ENCODE data around the gene NT5C3B.
"Not testable (repeated sequence)": the region's sequence is repeated elsewhere in the genome, so short reads cannot be mapped to it uniquely, and the experiment has no call there.

Gene NT5C3B

GRCh38 chr17:41835800-41836549 is at the start of gene NT5C3B:
Gene NT5C3B (minus strand): TSS chr17:41836232. CDS start chr17:41836193, 39 bp downstream.
- DNase-seq, result peak; percentile 77

DNA sequence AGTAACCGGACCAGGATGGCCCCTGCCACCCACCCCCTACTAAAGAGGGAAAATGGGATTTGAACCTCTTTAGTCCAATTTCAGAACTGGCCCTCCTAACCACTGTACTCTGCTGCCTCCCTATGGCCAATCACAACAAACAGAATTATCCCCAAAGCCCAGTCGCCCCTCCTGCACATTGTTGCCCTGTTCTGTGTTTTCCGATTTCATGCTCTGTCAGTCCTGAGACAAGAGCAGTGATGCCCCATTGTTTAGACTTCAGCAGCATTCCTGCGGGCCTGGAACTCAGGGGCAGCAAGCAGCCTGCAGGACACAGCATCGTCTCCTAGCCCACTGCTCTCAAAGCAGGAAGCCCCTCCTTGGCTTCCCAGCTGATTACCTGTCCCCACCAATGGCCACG is 49.7 kb upstream of the NT5C3B start:
- no peak for DNase-seq

- DNase-seq, result no peak
Measured at GRCh38 chr17:41882756-41883155, 46.7 kb upstream of the NT5C3B start.

DNA sequence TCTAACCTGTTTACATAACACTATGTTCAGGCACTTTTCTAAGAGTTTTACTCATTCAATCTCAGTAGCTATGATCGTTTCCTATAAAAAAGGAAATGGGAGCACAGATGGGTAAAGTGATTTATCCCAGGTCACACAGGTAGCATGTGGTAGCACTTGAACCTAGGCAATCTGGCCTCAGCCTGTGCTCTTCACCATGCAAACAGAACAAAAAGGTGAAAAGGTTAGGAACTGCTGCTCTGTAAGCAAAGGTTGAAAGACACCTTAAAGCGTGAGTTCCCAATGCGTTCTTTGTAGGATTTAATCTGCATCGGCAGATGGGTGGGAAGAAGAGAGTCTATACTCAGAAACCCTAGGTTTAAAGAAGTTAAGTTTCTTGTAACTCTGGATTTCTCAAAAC is 44.1 kb upstream of the NT5C3B start:
- no peak for DNase-seq

DNA sequence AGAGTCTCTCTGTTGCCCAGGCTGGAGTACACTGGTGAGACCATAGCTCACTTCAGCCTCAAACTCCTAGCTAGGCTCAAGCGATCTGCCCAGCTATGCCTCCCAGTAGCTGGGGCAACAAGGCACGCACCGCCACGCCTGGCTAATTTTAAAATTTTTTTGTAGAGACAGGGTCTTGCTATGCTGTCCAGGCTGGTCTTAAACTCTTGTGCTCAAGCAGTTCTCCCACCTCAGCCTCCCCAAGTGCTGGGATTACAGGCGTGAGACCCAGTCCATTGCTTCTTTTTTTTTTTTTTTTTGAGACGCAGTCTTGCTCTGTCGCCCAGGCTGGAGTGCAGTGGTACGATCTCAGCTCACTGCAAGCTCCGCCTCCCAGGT is 38.2 kb upstream of the NT5C3B start:
- DNase-seq, result not testable (repeated sequence)

GRCh38 chr17:41873559-41874292 is 37.7 kb upstream of the NT5C3B start:
- no peak for DNase-seq

GRCh38 chr17:41871789-41872188 is 35.8 kb upstream of the NT5C3B start:
- no peak for DNase-seq

DNA sequence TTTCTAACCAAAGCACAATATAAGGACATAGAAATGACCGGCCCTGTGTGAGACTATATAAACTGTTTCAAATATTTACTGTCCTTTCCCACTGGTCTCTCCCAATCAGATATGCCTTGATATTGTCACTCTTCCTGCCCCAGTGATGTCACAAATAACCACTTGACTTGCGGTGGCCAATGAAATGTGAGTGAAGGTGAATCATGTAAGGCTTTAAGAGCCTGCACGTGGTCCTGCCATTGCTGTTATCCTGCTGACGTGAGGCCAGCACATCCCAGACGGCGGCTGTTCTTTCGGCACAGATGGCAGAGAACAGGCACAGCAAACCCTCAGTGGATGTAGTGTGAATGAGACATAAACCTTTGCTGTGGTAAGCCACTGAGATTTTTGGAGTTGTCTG is 34.6 kb upstream of the NT5C3B start:
- DNase-seq, result no peak

DNA sequence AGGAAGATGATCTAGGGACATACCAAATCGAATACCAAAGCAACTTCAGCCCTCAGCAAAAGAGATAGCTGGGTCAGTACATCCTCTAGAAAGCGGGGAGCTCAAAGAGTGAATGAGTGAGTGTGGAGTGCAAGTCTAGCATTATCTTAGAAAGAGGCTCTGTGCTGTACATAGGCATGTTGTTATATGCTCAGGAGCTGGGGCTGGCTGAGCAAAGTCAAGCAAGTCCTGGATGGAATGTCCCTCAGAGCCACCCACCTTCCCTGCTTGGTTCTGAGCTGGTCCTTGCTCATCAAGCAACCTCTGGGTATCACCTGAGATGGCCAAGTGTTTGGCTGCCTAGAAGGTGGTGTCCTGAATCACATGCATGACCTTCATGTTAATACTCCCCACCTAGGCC is 34.1 kb upstream of the NT5C3B start:
- DNase-seq, result no peak

DNA sequence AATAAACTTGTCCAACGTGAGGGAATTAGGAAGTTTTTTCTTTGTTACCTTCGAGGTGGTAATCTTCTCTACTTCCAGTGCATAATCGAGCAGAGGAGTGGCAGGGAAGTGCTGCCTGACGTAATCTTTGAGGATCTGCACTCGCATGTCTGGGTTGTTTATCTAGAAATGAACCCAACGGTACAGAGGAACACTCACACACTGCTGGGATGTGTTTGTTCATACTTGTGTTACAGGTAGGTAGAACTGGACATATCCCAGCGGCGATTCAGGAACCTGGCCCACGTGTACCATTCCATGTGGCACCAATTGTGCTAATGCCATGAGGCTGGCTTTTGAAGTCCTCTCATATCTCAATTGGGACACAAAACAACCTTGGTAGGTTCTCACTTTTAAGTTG is 33.4 kb upstream of the NT5C3B start:
- DNase-seq, result no peak

DNA sequence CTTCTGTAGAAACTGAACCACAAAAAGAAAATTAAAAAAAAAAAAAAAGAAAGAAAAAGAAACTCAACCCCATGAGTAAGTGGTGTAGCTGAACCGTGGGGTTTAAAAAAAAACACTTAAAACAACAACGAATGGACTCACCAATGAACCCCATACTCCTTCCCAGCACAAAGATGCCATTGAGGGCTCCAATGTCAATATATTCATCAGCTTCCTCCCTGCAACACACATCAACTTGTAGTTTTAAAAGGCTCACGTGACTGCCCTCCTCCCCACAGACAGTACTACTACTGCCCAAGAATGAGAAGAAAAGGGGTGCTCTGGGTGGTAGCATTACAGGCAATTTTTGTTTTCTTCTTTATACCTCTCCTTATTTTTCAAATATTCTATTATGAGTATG is 32.5 kb upstream of the NT5C3B start:
- no peak for DNase-seq

- no peak for DNase-seq
Measured at GRCh38 chr17:41865596-41865893, 29.5 kb upstream of the NT5C3B start.

- peak; percentile 92 for DNase-seq
Measured at GRCh38 chr17:41864836-41865595, 29.0 kb upstream of the NT5C3B start, which contains the start of gene KLHL11. Gene KLHL11 (minus strand): TSS chr17:41865423. CDS start chr17:41865370, 53 bp downstream.

- no peak for DNase-seq
Measured at GRCh38 chr17:41864498-41864835, 28.4 kb upstream of the NT5C3B start.

GRCh38 chr17:41863074-41863848 is 27.2 kb upstream of the NT5C3B start:
- no peak for DNase-seq

GRCh38 chr17:41860254-41860931 is 24.4 kb upstream of the NT5C3B start:
- no peak for DNase-seq

DNA sequence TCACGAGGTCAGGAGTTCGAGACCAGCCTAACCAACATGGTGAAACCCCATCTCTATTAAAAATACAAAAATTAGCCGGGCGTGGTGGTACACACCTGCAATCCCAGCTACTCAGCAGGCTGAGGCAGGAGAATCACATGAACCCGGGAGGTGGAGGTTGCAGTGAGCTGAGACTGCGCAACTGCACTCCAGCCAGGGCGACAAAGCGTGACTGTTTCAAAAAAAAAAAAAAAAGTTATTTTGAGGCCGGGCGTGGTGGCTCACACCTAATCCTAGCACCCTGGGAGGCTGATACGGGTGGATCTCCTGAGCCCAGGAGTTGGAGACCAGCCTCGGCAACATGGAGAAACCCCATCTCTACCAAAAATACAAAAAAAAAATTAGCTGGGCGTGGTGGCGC is 15.3 kb upstream of the NT5C3B start:
- DNase-seq, result not testable (repeated sequence)

DNA sequence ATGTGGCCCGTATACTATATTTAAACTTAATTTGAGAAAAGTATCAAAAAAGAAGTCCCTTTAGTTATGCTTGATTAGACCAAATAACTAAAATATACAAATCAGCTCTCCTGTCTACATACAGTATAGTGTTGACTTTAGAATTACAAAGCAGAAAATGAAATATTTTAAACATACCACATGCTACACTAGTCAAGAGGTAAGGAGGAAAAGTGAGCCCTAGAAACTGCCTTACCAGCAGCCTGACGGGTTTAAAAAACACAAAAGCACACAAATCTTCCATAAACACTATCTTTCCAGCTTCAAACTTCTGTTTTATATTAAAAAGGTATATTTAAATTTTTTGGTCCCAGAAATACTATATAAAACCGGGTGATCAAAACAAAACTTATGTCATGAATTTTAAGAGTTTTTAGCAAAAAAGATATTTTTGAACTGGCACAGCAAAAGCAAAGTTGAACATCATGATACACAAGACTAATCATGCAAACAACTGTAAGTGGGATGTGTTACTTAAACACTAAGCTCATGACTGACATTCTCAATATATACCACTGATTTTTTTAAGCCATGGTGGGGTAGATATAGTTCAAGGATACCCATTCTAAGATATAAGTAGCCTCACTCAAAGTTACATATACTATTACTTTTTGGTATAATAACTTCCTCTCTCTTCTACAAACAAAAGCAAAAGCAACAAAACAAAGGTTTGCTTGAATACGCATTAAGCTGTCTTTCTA is 13.4 kb upstream of the NT5C3B start:
- no peak for DNase-seq

DNA sequence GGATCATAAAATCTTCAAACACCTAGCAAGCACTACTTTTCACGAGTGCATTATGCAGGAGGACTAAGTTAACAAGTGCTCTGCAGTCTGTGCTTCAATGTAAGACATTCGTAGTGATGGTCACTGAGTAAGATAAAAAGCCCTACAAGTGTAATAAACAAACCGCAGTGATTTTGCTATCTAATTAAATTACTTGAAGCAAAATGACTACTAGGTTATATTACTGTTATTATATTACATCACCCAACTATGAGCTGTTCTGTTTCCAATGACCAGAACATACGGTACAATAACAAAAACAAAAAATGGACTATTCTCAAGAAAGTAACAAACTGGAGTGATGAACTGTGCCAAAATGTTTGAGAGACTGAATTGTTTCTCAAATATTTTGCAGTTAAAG is 12.8 kb upstream of the NT5C3B start:
- DNase-seq, result no peak

- DNase-seq, result no peak
Measured at GRCh38 chr17:41844971-41845370, 8.9 kb upstream of the NT5C3B start.

DNA sequence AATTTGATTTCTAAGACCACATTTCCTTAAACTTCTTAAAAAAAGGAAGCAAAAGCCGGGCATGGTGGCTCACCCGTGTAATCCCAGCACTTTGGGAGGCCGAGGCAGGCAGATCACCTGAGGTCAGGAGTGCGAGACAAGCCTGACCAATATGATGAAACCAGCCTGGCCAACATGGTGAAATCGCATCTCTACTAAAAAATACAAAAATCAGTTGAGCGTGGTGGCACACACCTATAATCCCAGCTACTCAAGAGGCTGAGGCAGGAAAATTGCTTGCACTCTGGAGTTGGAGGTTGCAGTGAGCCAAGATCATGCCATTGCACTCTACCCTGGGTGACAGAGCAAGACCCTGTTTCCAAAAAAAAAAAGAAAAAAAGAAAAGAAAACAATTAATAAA is 4.7 kb upstream of the NT5C3B start:
- DNase-seq, result not testable (repeated sequence)

DNA sequence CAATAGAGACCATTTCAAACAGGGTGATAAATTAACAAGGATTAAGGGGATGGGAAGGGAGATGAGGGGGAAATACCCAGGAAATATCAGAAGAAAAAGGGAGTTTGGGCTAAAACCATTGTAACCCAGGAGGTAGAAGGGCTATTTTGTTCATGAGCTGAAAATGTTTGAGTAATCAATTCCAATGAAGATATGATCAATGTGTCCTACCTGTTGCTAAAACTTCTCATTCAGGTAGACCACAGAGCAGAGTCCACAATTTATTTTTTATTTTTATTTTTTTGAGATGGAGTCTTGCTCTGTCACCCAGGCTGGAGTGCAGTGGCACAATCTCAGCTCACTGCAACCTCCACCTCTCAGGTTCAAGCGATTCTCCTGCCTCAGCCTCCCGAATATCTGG is 3.4 kb upstream of the NT5C3B start:
- not testable (repeated sequence) for DNase-seq

Data from left hindlimb (tissue), 1 donor.